ENCODE data around the gene KRT82. TPM values are rescaled to one million over a fixed set of nuclear protein-coding genes. Genes with fewer than 3 reads are reported as not detected.
A peak's percentile ranks its signal among the peaks of the same experiment; 100 is the strongest.

KRT82 gene
- total RNA-seq, 4 donors from 2014 or later = not detected

GRCh38 chr12:52423661-52424500, 17.7 kb upstream of the KRT82 start:
- H3K9me3 ChIP-seq = no peaks in the 10 kb centered on the region
- intact Hi-C loops (cut with DNase I) = no loop called here
- peak overlapping the region in 1 of 4 donors; percentile 29 for H3K27ac ChIP-seq
- TF ChIP-seq POLR2A (IDR thresholded peaks at IDR 0.05) = no peak
- H3K27me3 ChIP-seq = peaks cover 0 to 11% (median 0%) of the 10 kb centered on the region in 4 donors
- DNase-seq = no peak
- peaks cover 0 to 10% (median 5%) of the 10 kb centered on the region in 3 donors for H3K4me1 ChIP-seq
- no peaks in the 10 kb centered on the region for H3K36me3 ChIP-seq
- H3K4me3 ChIP-seq = no peak overlapping the region
- 59 to 73% methylated on average over 5 to 7 of the region's 11 CpGs for WGBS, 2 donors

GRCh38 chr12:52423035-52423434, 16.9 kb upstream of the KRT82 start:
- H3K27ac ChIP-seq = peak overlapping the region in 2 of 4 donors; percentile 9 to 29
- H3K4me1 ChIP-seq = peaks cover 0 to 10% (median 5%) of the 10 kb centered on the region in 3 donors
- no peaks in the 10 kb centered on the region for H3K36me3 ChIP-seq
- intact Hi-C loops (cut with DNase I) = no loop called here
- no peaks in the 10 kb centered on the region for H3K9me3 ChIP-seq
- 63 to 79% methylated on average over 6 of the region's 6 CpGs for WGBS, 2 donors
- TF ChIP-seq CTCF (IDR thresholded peaks at IDR 0.05) = no peak
- no peak for TF ChIP-seq POLR2A (IDR thresholded peaks at IDR 0.05)
- DNase-seq = no peak
- H3K4me3 ChIP-seq = no peak overlapping the region
- H3K27me3 ChIP-seq = peaks cover 0 to 8% (median 0%) of the 10 kb centered on the region in 4 donors

- TF ChIP-seq POLR2A (IDR thresholded peaks at IDR 0.05) (no peak), CTCF (IDR thresholded peaks at IDR 0.05) (no peak)
- H3K4me3 ChIP-seq = no peak overlapping the region
- H3K27ac ChIP-seq = no peak overlapping the region
- no peaks in the 10 kb centered on the region for H3K9me3 ChIP-seq
- DNase-seq = no peak
- H3K36me3 ChIP-seq = no peaks in the 10 kb centered on the region
- 50% methylated on average over 1 of the region's 1 CpG for WGBS, 2 donors
- intact Hi-C loops (cut with DNase I) = no loop called here
- H3K27me3 ChIP-seq = peaks cover 0 to 8% (median 0%) of the 10 kb centered on the region in 4 donors
- H3K4me1 ChIP-seq = peaks cover 4 to 33% (median 18%) of the 10 kb centered on the region in 3 donors
Observed at GRCh38 chr12:52419656-52420055, 13.5 kb upstream of the KRT82 start.

GRCh38 chr12:52418576-52419110, 12.5 kb upstream of the KRT82 start:
- no peaks in the 10 kb centered on the region for H3K9me3 ChIP-seq
- no peak overlapping the region for H3K4me3 ChIP-seq
- H3K4me1 ChIP-seq = peaks cover 4 to 31% (median 18%) of the 10 kb centered on the region in 3 donors
- no peak for TF ChIP-seq CTCF (IDR thresholded peaks at IDR 0.05)
- TF ChIP-seq POLR2A (IDR thresholded peaks at IDR 0.05) = no peak
- 74 to 82% methylated on average over 2 to 3 of the region's 4 CpGs for WGBS, 2 donors
- intact Hi-C loops (cut with DNase I) = no loop called here
- no peaks in the 10 kb centered on the region for H3K36me3 ChIP-seq
- no peak for DNase-seq
- no peak overlapping the region for H3K27ac ChIP-seq
- H3K27me3 ChIP-seq = peaks cover 0 to 8% (median 0%) of the 10 kb centered on the region in 4 donors

GRCh38 chr12:52417740-52418139, 11.6 kb upstream of the KRT82 start:
- intact Hi-C loops (cut with DNase I) = no loop called here
- peaks cover 4 to 24% (median 14%) of the 10 kb centered on the region in 3 donors for H3K4me1 ChIP-seq
- 42 to 64% methylated on average over 2 of the region's 2 CpGs for WGBS, 2 donors
- peaks cover 0 to 8% (median 0%) of the 10 kb centered on the region in 4 donors for H3K27me3 ChIP-seq
- H3K27ac ChIP-seq = peak overlapping the region in 3 of 4 donors; percentile 40 to 76 (median 42)
- DNase-seq = no peak
- TF ChIP-seq POLR2A (IDR thresholded peaks at IDR 0.05) (no peak), CTCF (IDR thresholded peaks at IDR 0.05) (no peak)
- H3K9me3 ChIP-seq = no peaks in the 10 kb centered on the region
- no peaks in the 10 kb centered on the region for H3K36me3 ChIP-seq
- H3K4me3 ChIP-seq = no peak overlapping the region
